ENCODE measurements around the gene C3orf49.

Gene C3orf49

GRCh38 chr3:63878394-63879060 lies 59.4 kb downstream of the C3orf49 start:
- no peak for DNase-seq (ENCODE audit: low read depth in 2 of 2, low spot score in 1 of 2)

- no peak for DNase-seq (ENCODE audit: low read depth in 2 of 2, low spot score in 1 of 2)
These were observed 61.6 kb downstream of the C3orf49 start for GRCh38 chr3:63880653-63881052.

- DNase-seq (ENCODE audit: low read depth in 2 of 2, low spot score in 1 of 2): no peak
These were observed 67.8 kb downstream of the C3orf49 start for GRCh38 chr3:63886858-63887257.

GRCh38 chr3:63891518-63891917 lies 72.4 kb downstream of the C3orf49 start:
- no peak for DNase-seq (ENCODE audit: low read depth in 2 of 2, low spot score in 1 of 2)

- no peak for DNase-seq (ENCODE audit: low read depth in 2 of 2, low spot score in 1 of 2)
These were observed 73.8 kb downstream of the C3orf49 start for GRCh38 chr3:63892773-63893352.

- no peak for DNase-seq (ENCODE audit: low read depth in 2 of 2, low spot score in 1 of 2)
These were observed 76.5 kb downstream of the C3orf49 start for GRCh38 chr3:63895422-63896189.

GRCh38 chr3:63896332-63897030 lies 77.4 kb downstream of the C3orf49 start:
- DNase-seq (ENCODE audit: low read depth in 2 of 2, low spot score in 1 of 2): no peak
